ENCODE results near the gene TP53TG3D. TPM values are rescaled to one million over a fixed set of nuclear protein-coding genes. Genes with fewer than 3 reads are reported as not detected.
"Not testable (repeated sequence)": the region's sequence is repeated elsewhere in the genome, so short reads cannot be mapped to it uniquely, and the experiment has no call there.

The TP53TG3D gene
- total RNA-seq (2014; rRNA removed; shearing (Covaris generic)): 2.8 and 3.9 TPM in 2 replicates

GRCh38 chr16:32252986-32253385 lies at the start of gene TP53TG3D:
TP53TG3D (plus strand) TSS chr16:32253286; CDS start chr16:32253354, 68 bp downstream.
- H3K9me3 ChIP-seq (replicated peaks); H3K27me3 ChIP-seq; H3K27ac ChIP-seq; DNase-seq; H3K4me3 ChIP-seq; H3K4me1 ChIP-seq; H3K36me3 ChIP-seq: not testable (repeated sequence)

GRCh38 chr16:32253507-32253906 lies 421 bp downstream of the TP53TG3D start:
- not testable (repeated sequence) for H3K27ac ChIP-seq; H3K4me1 ChIP-seq; H3K4me3 ChIP-seq; H3K9me3 ChIP-seq (replicated peaks); H3K27me3 ChIP-seq; H3K36me3 ChIP-seq; DNase-seq

- not testable (repeated sequence) for DNase-seq, H3K36me3 ChIP-seq, H3K4me1 ChIP-seq
These were observed 8.4 kb downstream of the TP53TG3D start for GRCh38 chr16:32261526-32261925.

GRCh38 chr16:32263552-32263951 lies 10.5 kb downstream of the TP53TG3D start:
- not testable (repeated sequence) for DNase-seq; H3K27ac ChIP-seq; H3K4me3 ChIP-seq; H3K4me1 ChIP-seq; H3K9me3 ChIP-seq (replicated peaks); H3K36me3 ChIP-seq; H3K27me3 ChIP-seq

More at GRCh38 chr16:32261526-32261925, 8.4 kb downstream of the TP53TG3D start:
- H3K27ac ChIP-seq; H3K27me3 ChIP-seq; H3K4me3 ChIP-seq; H3K9me3 ChIP-seq (replicated peaks): not testable (repeated sequence)

- not testable (repeated sequence) for H3K9me3 ChIP-seq (replicated peaks); H3K4me1 ChIP-seq; H3K27me3 ChIP-seq; H3K36me3 ChIP-seq; H3K4me3 ChIP-seq; DNase-seq; H3K27ac ChIP-seq
These were observed 28.8 kb downstream of the TP53TG3D start for GRCh38 chr16:32281910-32282309.

GRCh38 chr16:32283024-32283423 lies 29.9 kb downstream of the TP53TG3D start:
- H3K4me1 ChIP-seq; H3K4me3 ChIP-seq; H3K9me3 ChIP-seq (replicated peaks); DNase-seq; H3K27me3 ChIP-seq; H3K27ac ChIP-seq; H3K36me3 ChIP-seq: not testable (repeated sequence)

- not testable (repeated sequence) for DNase-seq, H3K4me3 ChIP-seq
These were observed 30.9 kb downstream of the TP53TG3D start for GRCh38 chr16:32283917-32284495.

GRCh38 chr16:32284800-32285796 lies 32.0 kb downstream of the TP53TG3D start:
- not testable (repeated sequence) for DNase-seq

More at GRCh38 chr16:32283917-32284495, 30.9 kb downstream of the TP53TG3D start:
- not testable (repeated sequence) for H3K27ac ChIP-seq; H3K4me1 ChIP-seq; H3K36me3 ChIP-seq; H3K9me3 ChIP-seq (replicated peaks); H3K27me3 ChIP-seq

GRCh38 chr16:32286193-32286592 lies 33.1 kb downstream of the TP53TG3D start:
- H3K9me3 ChIP-seq (replicated peaks); H3K36me3 ChIP-seq; DNase-seq; H3K4me3 ChIP-seq; H3K27ac ChIP-seq; H3K27me3 ChIP-seq; H3K4me1 ChIP-seq: not testable (repeated sequence)

More at GRCh38 chr16:32284800-32285796, 32.0 kb downstream of the TP53TG3D start:
- H3K27ac ChIP-seq; H3K4me1 ChIP-seq; H3K27me3 ChIP-seq; H3K36me3 ChIP-seq; H3K9me3 ChIP-seq (replicated peaks); H3K4me3 ChIP-seq: not testable (repeated sequence)

- H3K36me3 ChIP-seq; H3K27me3 ChIP-seq; H3K27ac ChIP-seq; H3K9me3 ChIP-seq (replicated peaks); H3K4me3 ChIP-seq; DNase-seq; H3K4me1 ChIP-seq: not testable (repeated sequence)
These were observed 34.7 kb downstream of the TP53TG3D start for GRCh38 chr16:32287743-32288142.

- not testable (repeated sequence) for H3K36me3 ChIP-seq; H3K27ac ChIP-seq; H3K4me1 ChIP-seq; H3K27me3 ChIP-seq; DNase-seq; H3K4me3 ChIP-seq; H3K9me3 ChIP-seq (replicated peaks)
These were observed 36.1 kb downstream of the TP53TG3D start for GRCh38 chr16:32289197-32289596.

- not testable (repeated sequence) for H3K4me3 ChIP-seq; H3K27me3 ChIP-seq; H3K27ac ChIP-seq; DNase-seq; H3K4me1 ChIP-seq; H3K36me3 ChIP-seq; H3K9me3 ChIP-seq (replicated peaks)
These were observed 49.7 kb downstream of the TP53TG3D start for GRCh38 chr16:32302776-32303175.
